HuH-7.5 (cell line): ENCODE measurements around the gene SLC39A11.
"Not testable (repeated sequence)": the region's sequence is repeated elsewhere in the genome, so short reads cannot be mapped to it uniquely, and the experiment has no call there.

Experiments
- DNase-seq: peaks from one replicate; pipeline ENCODE4 v3.0.0; 2011; ENCODE audit warnings: low spot score

The SLC39A11 gene

GRCh38 chr17:73071066-73071999 lies 21.2 kb downstream of the SLC39A11 start:
- DNase-seq: no peak

- DNase-seq: no peak
Observed at GRCh38 chr17:73069841-73070240, 22.6 kb downstream of the SLC39A11 start.

GRCh38 chr17:73069164-73069770 lies 23.2 kb downstream of the SLC39A11 start:
- DNase-seq: no peak

GRCh38 chr17:73068322-73069153 lies 23.9 kb downstream of the SLC39A11 start:
- DNase-seq: peak; percentile 42

- DNase-seq: not testable (repeated sequence)
Observed at GRCh38 chr17:73067699-73068098, 24.8 kb downstream of the SLC39A11 start.

- DNase-seq: no peak
Observed at GRCh38 chr17:73067075-73067474, 25.4 kb downstream of the SLC39A11 start.

- no peak for DNase-seq
Observed at GRCh38 chr17:73066148-73066884, 26.2 kb downstream of the SLC39A11 start.

- DNase-seq: no peak
Observed at GRCh38 chr17:73065376-73065775, 27.1 kb downstream of the SLC39A11 start.

- no peak for DNase-seq
Observed at GRCh38 chr17:73064084-73064938, 28.2 kb downstream of the SLC39A11 start.

GRCh38 chr17:73062726-73063125 lies 29.8 kb downstream of the SLC39A11 start:
- no peak for DNase-seq

- DNase-seq: no peak
Observed at GRCh38 chr17:73061161-73061560, 31.3 kb downstream of the SLC39A11 start.

- DNase-seq: no peak
Observed at GRCh38 chr17:73060721-73061120, 31.8 kb downstream of the SLC39A11 start.

GRCh38 chr17:73059713-73060112 lies 32.8 kb downstream of the SLC39A11 start:
- DNase-seq: not testable (repeated sequence)

- no peak for DNase-seq
Observed at GRCh38 chr17:73058022-73058421, 34.5 kb downstream of the SLC39A11 start.

- no peak for DNase-seq
Observed at GRCh38 chr17:73057196-73057595, 35.3 kb downstream of the SLC39A11 start.

GRCh38 chr17:73052923-73053322 lies 39.6 kb downstream of the SLC39A11 start:
- no peak for DNase-seq

GRCh38 chr17:73050797-73051196 lies 41.7 kb downstream of the SLC39A11 start:
- no peak for DNase-seq

- no peak for DNase-seq
Observed at GRCh38 chr17:73048170-73048569, 44.3 kb downstream of the SLC39A11 start.

- no peak for DNase-seq
Observed at GRCh38 chr17:73045724-73046123, 46.8 kb downstream of the SLC39A11 start.

GRCh38 chr17:73043686-73044581 lies 48.6 kb downstream of the SLC39A11 start:
- no peak for DNase-seq
